AG09309 (cell line): Measurements from ENCODE around the gene DNAJB8.
A peak's percentile ranks its signal among the peaks of the same experiment; 100 is the strongest.

ENCODE experiments used
- DNase-seq: peaks from one replicate; pipeline ENCODE4 v3.0.0-alpha.2; 2010; ENCODE audit warnings: low read depth
- H3K4me3 ChIP-seq: 2 replicates; pipeline ENCODE4 v1.5.1; 2011; ENCODE audit warnings: mild to moderate bottlenecking, low read depth, low read length, moderate library complexity; ENCODE audit not compliant: control insufficient read depth
- TF ChIP-seq, protein P1 (sequence below): IDR thresholded peaks from 2 replicates; pipeline ENCODE4 v1.5.1; 2011; ENCODE audit warnings: mild to moderate bottlenecking, low read depth, low read length, inconsistent platforms; ENCODE audit not compliant: insufficient read depth, control insufficient read depth; ENCODE audit errors: missing control alignments

The DNAJB8 gene

DNA sequence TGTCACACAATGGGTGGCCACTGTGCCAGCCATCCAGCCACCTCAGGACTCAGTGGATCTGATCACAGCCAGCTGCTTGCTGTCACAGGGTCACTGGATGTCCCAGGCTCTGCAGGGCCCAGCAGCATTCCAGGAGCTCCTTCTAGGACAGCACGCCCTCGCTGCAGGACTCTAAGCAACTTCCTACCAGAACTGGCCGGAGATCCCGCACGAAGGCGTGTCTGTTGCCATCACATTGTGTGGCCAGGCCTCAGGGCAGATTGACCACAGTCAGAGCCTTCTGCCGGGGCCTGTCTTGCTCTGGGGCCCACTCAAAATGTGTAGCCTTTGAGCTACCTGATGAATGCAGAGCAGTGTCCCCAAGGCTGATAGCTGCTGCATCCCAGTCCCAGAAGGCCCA lies 24.6 kb downstream of the DNAJB8 start:
- DNase-seq = no peak
- no peak overlapping the region for H3K4me3 ChIP-seq
- TF ChIP-seq, protein P1, sequence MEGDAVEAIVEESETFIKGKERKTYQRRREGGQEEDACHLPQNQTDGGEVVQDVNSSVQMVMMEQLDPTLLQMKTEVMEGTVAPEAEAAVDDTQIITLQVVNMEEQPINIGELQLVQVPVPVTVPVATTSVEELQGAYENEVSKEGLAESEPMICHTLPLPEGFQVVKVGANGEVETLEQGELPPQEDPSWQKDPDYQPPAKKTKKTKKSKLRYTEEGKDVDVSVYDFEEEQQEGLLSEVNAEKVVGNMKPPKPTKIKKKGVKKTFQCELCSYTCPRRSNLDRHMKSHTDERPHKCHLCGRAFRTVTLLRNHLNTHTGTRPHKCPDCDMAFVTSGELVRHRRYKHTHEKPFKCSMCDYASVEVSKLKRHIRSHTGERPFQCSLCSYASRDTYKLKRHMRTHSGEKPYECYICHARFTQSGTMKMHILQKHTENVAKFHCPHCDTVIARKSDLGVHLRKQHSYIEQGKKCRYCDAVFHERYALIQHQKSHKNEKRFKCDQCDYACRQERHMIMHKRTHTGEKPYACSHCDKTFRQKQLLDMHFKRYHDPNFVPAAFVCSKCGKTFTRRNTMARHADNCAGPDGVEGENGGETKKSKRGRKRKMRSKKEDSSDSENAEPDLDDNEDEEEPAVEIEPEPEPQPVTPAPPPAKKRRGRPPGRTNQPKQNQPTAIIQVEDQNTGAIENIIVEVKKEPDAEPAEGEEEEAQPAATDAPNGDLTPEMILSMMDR = no peak

- TF ChIP-seq, protein P1 = no peak
- no peak for DNase-seq
- H3K4me3 ChIP-seq = no peak overlapping the region
These were observed 27.5 kb downstream of the DNAJB8 start for GRCh38 chr3:128439226-128439625.

DNA sequence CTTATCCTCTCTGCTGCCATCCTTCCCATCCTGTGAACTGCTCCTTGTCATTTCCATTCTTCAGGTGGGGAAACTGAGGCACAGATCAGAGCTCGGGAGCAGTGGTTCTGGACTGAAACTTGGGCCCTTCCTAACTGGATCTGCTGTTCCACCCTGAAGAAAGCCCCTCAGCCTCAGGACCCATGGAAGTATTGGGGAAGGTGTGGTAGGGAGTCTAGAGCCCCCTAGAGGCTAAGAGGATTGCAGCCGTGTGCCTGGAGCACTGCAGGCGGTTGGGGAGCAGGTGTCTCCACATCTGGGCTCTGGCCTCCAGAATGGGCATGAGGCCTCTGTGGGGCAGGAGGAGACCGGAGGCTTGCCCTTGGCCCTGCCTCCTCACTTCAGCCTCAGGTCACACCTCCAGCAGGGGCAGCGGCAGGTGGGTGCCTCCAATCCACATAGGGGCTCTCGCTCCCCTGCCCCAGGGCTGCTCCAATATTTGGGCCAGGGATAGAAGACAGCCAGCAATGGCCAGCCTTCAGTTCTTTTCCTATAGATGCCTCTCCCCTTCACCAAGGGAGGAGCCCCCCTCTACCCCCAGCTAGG lies 28.1 kb downstream of the DNAJB8 start:
- TF ChIP-seq, protein P1 = peak; percentile 40
- DNase-seq = no peak
- H3K4me3 ChIP-seq = no peak overlapping the region

DNA sequence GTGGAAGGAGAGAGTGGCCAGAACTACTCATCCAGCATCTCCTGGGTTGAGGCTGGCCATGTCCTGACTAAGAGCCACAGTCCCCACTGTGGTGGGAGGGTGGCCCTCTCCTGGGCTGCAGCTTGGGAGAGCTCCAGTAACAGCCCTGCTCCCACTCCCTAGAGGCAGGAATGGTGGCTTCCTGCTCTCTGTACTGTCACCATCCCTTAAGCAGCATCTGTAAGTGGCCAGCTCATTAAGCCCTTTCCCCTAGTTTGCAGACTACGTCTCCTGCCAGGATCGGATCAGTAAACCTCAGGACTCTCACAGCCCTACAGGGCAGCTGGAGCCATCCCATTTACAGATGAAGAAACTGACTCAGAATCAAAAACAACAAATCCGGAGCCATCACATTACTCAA lies 30.5 kb downstream of the DNAJB8 start:
- TF ChIP-seq, protein P1 = no peak
- DNase-seq = no peak

GRCh38 chr3:128435561-128435960 lies 31.1 kb downstream of the DNAJB8 start:
- TF ChIP-seq, protein P1 = no peak
- no peak for DNase-seq
- H3K4me3 ChIP-seq = no peak overlapping the region

More for the DNA sequence above, 30.5 kb downstream of the DNAJB8 start:
- H3K4me3 ChIP-seq = no peak overlapping the region

DNA sequence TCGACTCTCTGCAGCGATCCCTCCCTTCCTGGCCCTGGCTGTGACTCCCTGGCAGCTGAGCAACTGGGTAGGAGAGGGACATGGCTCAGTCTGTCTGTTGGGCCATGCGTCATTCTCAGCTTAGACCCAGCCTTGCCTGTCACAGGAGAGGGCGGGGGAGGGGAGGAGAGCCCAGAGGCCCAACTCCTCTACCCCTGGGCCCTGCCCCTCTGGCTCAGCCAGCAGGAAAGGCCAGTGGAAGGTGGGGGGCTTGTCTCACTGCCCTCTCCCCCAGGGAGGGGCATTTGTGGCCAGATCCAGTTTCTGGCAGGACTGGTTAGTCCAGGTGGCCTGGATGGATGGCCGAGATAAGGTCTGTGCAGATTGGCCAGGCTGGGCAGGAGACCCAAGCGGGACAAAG lies 31.6 kb downstream of the DNAJB8 start:
- no peak for DNase-seq
- H3K4me3 ChIP-seq = no peak overlapping the region
- TF ChIP-seq, protein P1 = no peak

DNA sequence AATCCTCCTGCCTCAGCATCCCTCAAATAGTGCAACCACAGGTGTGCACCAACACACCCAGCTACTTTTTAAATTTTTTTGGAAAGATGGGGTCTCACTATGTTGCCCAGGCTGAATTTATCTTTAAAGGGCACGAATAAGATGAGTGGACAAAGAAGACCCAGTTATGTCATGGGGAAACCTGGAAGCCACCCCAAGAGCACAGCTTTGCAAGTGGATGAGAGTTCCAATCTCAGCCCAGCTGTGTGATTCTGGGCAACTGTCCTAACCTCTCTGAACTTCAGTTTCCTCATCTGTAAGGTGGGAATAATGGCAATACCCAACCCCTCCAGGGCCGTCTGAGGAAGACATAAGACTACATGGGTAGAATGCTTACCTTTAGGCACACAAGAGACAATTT lies 32.2 kb downstream of the DNAJB8 start:
- no peak for DNase-seq
- TF ChIP-seq, protein P1 = no peak
- H3K4me3 ChIP-seq = no peak overlapping the region
